ENCODE results near the gene SEZ6L.

Gene SEZ6L

DNA sequence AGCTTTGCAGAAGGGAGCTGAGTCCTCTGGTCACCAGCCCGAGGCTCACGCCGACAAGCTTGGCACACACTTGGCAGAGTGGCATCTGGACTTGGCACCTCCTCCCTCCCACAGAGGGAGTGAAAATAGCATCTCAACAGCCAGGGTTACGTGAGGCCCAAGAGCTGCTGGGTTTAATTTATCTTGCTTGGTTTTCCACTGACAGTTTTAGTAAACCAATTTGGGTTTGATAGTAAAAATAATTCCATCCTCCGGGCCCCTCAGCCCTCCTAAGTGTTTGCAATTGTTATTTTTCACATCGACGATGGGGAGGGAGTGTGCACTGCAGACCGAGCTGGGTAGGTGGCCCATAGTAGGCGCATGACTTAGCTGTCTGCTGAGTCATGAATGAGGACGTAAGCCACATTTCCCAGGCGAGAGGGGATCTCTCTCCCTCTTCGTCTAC, 152.2 kb downstream of the SEZ6L start:
- POLR2A ChIA-PET: interaction anchor here (0.6 kb wide), 1 partner anchor 14 kb away, joined by 3 read pairs; no protein-coding TSS in a partner anchor
- no peak overlapping the region for H3K4me3 ChIP-seq (ENCODE audit: low read depth, low read length)
- CTCF ChIA-PET: interaction anchor here (0.9 to 3.3 kb wide), 7 partner anchors 10 to 1119 kb away, joined by 3 to 27 read pairs (median 4); no protein-coding TSS in a partner anchor
- DNase-seq (ENCODE audit: low read depth, low spot score): peak; percentile 90
- TF ChIP-seq, protein P1, sequence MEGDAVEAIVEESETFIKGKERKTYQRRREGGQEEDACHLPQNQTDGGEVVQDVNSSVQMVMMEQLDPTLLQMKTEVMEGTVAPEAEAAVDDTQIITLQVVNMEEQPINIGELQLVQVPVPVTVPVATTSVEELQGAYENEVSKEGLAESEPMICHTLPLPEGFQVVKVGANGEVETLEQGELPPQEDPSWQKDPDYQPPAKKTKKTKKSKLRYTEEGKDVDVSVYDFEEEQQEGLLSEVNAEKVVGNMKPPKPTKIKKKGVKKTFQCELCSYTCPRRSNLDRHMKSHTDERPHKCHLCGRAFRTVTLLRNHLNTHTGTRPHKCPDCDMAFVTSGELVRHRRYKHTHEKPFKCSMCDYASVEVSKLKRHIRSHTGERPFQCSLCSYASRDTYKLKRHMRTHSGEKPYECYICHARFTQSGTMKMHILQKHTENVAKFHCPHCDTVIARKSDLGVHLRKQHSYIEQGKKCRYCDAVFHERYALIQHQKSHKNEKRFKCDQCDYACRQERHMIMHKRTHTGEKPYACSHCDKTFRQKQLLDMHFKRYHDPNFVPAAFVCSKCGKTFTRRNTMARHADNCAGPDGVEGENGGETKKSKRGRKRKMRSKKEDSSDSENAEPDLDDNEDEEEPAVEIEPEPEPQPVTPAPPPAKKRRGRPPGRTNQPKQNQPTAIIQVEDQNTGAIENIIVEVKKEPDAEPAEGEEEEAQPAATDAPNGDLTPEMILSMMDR (IDR thresholded peaks at IDR 0.05; ENCODE audit: insufficient read depth, low read length, missing control alignments): peak; percentile 7

DNA sequence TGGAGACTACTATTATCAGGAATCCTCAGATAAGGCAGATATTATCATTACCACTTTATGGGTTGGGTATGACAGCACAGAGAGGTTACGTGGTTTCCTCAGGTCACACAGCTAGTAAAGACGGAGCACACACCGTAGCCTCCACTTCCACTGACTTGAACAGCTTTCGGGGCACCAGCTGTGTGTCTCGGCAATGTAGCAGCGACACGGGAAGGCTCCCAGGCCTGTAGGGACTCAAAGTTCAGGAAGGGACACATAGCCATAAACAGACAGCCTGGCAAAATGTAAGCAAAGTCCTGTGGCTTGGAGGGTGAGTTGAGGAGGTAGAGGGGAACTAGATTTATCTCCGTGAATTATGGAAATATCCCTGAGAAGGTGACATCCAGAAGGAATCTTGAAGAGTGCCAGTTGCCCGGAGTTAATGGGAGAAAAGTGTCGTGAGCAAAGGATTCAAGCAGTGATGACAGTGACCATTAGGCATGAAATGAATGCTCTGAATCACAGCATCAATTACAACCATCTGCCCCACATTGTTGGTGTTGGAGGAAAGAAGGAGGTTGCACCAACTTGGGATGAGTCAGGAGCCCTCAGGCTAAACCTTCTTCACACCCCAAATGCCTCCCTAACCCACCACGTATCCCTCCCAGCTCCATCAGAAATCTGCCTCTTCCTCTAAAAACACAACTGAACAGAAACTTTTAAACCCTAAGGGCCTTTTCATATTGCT, 153.1 kb downstream of the SEZ6L start:
- DNase-seq (ENCODE audit: low read depth, low spot score): peak; percentile 98
- no peak overlapping the region for H3K4me3 ChIP-seq (ENCODE audit: low read depth, low read length)
- POLR2A ChIA-PET: no interaction called here
- TF ChIP-seq, protein P1 (IDR thresholded peaks at IDR 0.05; ENCODE audit: insufficient read depth, low read length, missing control alignments): no peak
- CTCF ChIA-PET: interaction anchor here (0.5 to 3.3 kb wide), 8 partner anchors 9 to 149 kb away, joined by 3 to 27 read pairs (median 4); no protein-coding TSS in a partner anchor

DNA sequence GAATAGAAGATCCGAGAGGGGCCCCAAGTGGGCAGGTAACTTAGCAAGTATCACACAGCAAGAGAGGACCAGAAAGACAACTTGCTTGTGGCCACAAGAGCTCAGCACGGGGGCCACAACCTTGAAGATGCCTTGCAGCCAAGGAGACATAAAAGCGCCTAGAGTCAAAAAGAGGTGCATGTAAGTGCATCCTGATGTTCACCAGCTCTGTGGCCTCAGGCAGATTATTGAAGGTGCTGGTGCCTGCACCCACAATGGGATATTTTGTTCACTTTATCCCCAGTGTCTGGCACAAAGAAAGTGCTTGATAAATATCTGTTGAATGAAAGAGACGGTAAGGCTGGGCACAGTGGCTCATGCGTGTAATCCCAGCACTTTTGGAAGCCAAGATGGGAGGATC, 153.8 kb downstream of the SEZ6L start:
- CTCF ChIA-PET: interaction anchor here (1.3 to 3.3 kb wide), 5 partner anchors 8 to 149 kb away, joined by 3 to 27 read pairs (median 4); no protein-coding TSS in a partner anchor
- DNase-seq (ENCODE audit: low read depth, low spot score): no peak

DNA sequence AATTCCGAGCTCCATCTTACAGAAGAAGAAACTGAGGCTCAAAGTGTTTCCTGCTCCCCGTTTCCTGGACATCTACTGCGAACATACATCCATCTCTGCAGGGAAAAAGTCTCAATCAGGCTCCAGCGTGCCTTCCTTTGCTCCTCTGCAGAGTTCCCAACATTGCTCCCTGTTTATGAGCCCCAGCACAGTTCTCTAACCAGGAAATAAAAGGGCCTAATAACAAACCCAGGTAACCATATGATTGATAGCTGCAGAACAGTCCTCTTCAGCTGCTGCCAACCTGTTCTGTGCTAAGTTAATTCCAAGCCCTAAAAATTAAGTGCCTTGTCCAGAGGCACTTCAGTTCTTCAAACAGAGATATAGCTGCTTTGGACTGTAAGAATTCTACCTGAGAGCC, 154.9 kb downstream of the SEZ6L start:
- DNase-seq (ENCODE audit: low read depth, low spot score): no peak
- no peak overlapping the region for H3K4me3 ChIP-seq (ENCODE audit: low read depth, low read length)
- POLR2A ChIA-PET: no interaction called here
- TF ChIP-seq, protein P1 (IDR thresholded peaks at IDR 0.05; ENCODE audit: insufficient read depth, low read length, missing control alignments): no peak
- CTCF ChIA-PET: interaction anchor here (0.8 to 2.7 kb wide), 6 partner anchors 9 to 877 kb away, joined by 3 to 11 read pairs (median 4); no protein-coding TSS in a partner anchor

More for the DNA sequence above, 153.8 kb downstream of the SEZ6L start:
- POLR2A ChIA-PET: no interaction called here
- TF ChIP-seq, protein P1 (IDR thresholded peaks at IDR 0.05; ENCODE audit: insufficient read depth, low read length, missing control alignments): no peak
- no peak overlapping the region for H3K4me3 ChIP-seq (ENCODE audit: low read depth, low read length)

DNA sequence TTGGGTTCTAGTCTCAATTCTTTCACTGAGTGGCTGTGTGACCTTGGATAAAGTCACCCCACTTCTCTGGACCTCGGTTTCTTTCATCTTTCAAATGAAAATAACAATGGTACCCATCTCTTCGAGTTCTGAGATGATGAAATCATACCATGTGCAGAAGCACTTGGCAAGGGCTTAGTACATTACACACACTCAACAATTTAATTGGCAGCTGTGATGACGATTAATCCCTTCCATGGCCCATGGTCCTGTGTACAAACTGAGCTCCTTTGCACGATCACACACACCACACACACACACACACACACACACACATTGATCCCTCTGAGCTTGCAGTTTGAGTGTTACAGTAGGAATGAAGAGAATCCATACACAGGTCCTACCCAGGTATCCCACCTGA, 156.4 kb downstream of the SEZ6L start:
- H3K4me3 ChIP-seq (ENCODE audit: low read depth, low read length): no peak overlapping the region
- POLR2A ChIA-PET: no interaction called here
- no peak for DNase-seq (ENCODE audit: low read depth, low spot score)
- TF ChIP-seq, protein P1 (IDR thresholded peaks at IDR 0.05; ENCODE audit: insufficient read depth, low read length, missing control alignments): no peak
- CTCF ChIA-PET: interaction anchor here (0.8 to 2.7 kb wide), 6 partner anchors 35 to 878 kb away, joined by 3 to 11 read pairs (median 4); no protein-coding TSS in a partner anchor

DNA sequence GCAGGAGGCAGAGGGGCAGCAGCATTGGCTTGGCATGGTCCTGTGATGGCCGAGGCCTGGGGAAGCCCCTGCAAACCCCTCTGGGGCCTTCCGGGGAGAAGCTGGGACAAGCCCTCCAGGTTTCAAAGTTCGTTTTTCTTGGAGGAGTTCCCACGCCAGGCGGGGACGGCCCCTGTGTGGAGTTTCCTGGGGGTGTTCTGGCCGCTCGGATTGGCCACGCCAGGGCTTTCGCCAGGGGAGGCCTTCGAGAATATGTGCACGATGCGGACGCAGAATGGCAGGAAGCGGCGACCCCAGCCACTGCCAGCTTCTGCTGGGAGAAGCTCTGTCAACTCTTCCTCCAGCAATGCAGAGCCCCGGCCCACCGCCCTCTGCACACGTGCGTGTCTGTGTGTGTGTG, 157.5 kb downstream of the SEZ6L start:
- ChIA-PET POLR2A (no interaction called here), CTCF (interaction anchor here (1.1 kb wide), 1 partner anchor 549 kb away, joined by 3 read pairs; no protein-coding TSS in a partner anchor)
- no peak for DNase-seq (ENCODE audit: low read depth, low spot score)
- no peak overlapping the region for H3K4me3 ChIP-seq (ENCODE audit: low read depth, low read length)
- TF ChIP-seq, protein P1 (IDR thresholded peaks at IDR 0.05; ENCODE audit: insufficient read depth, low read length, missing control alignments): no peak

All from AG04449 (cell line).